HG02870 (cell line): Measurements from ENCODE around the gene SYCE1.
"Not testable (repeated sequence)": the region's sequence is repeated elsewhere in the genome, so short reads cannot be mapped to it uniquely, and the experiment has no call there.

Experiments
- ATAC-seq: cut with Tn5 transposase; IDR thresholded peaks from one replicate; pipeline ENCODE4 v1.9.1; 2021; ENCODE audit warnings: mild to moderate bottlenecking, moderate library complexity; ENCODE audit not compliant: unreplicated experiment

The SYCE1 gene

GRCh38 chr10:133565441-133566294, at the start of gene SYCE1:
Gene SYCE1, minus strand, starts transcription at chr10:133565583. Its CDS starts 54 bp downstream, at chr10:133565529.
- no peak for ATAC-seq

GRCh38 chr10:133614830-133615580, 49.6 kb upstream of the SYCE1 start:
- ATAC-seq = no peak

GRCh38 chr10:133613699-133614098, 48.3 kb upstream of the SYCE1 start:
- no peak for ATAC-seq

GRCh38 chr10:133611079-133611478, 45.7 kb upstream of the SYCE1 start:
- no peak for ATAC-seq

- ATAC-seq = no peak
Measured at GRCh38 chr10:133608855-133609254, 43.5 kb upstream of the SYCE1 start.

- ATAC-seq = not testable (repeated sequence)
Measured at GRCh38 chr10:133603434-133603833, 38.1 kb upstream of the SYCE1 start.

GRCh38 chr10:133600657-133601056, 35.3 kb upstream of the SYCE1 start:
- ATAC-seq = no peak

- ATAC-seq = not testable (repeated sequence)
Measured at GRCh38 chr10:133599869-133600268, 34.5 kb upstream of the SYCE1 start.

GRCh38 chr10:133592716-133593115, 27.3 kb upstream of the SYCE1 start:
- ATAC-seq = no peak

- ATAC-seq = no peak
Measured at GRCh38 chr10:133590970-133591359, 25.6 kb upstream of the SYCE1 start.

- ATAC-seq = no peak
Measured at GRCh38 chr10:133590226-133590969, 25.0 kb upstream of the SYCE1 start.

- ATAC-seq = not testable (repeated sequence)
Measured at GRCh38 chr10:133577037-133577436, 11.7 kb upstream of the SYCE1 start.

GRCh38 chr10:133573460-133573859, 8.1 kb upstream of the SYCE1 start:
- ATAC-seq = not testable (repeated sequence)

GRCh38 chr10:133572055-133572454, 6.7 kb upstream of the SYCE1 start:
- ATAC-seq = not testable (repeated sequence)

- not testable (repeated sequence) for ATAC-seq
Measured at GRCh38 chr10:133569801-133570200, 4.4 kb upstream of the SYCE1 start.

- not testable (repeated sequence) for ATAC-seq
Measured at GRCh38 chr10:133568831-133569527, 3.6 kb upstream of the SYCE1 start.

GRCh38 chr10:133568287-133568614, 2.9 kb upstream of the SYCE1 start:
- no peak for ATAC-seq

- no peak for ATAC-seq
Measured at GRCh38 chr10:133567609-133568286, 2.4 kb upstream of the SYCE1 start.

GRCh38 chr10:133567119-133567518, 1.7 kb upstream of the SYCE1 start:
- no peak for ATAC-seq

GRCh38 chr10:133564816-133565215, 567 bp downstream of the SYCE1 start:
- no peak for ATAC-seq
